Kidney (tissue), 14 donors: ENCODE data around the gene PPP2R3B. TPM values are rescaled to one million over a fixed set of nuclear protein-coding genes. Genes with fewer than 3 reads are reported as not detected.

Experiments used
- DNase-seq, 5 donors: peaks; one replicate each; pipeline ENCODE4 v3.0.0-alpha.2; 2013 to 2020
- FAIRE-seq: peaks from 2 replicates; lab custom pipeline; 2012; peaks lifted over from hg19 to GRCh38; lab: Jason Lieb, UNC
- H3K27ac ChIP-seq, 2 donors: one replicate each; pipeline ENCODE4 v1.7.0; 2013; ENCODE audit warnings: low read depth in 2 of 2, low read length in 2 of 2, inconsistent platforms in 1 of 2
- H3K27me3 ChIP-seq: one replicate; pipeline ENCODE4 v1.7.1; 2013; ENCODE audit warnings: low read length, inconsistent platforms; ENCODE audit not compliant: control insufficient read depth, insufficient read depth
- H3K36me3 ChIP-seq, 3 donors: one replicate each; pipeline versions ENCODE4 v1.7.0 to v1.7.1; 2013; ENCODE audit warnings: low read length in 3 of 3, control low read depth in 1 of 3, inconsistent platforms in 1 of 3; ENCODE audit not compliant: insufficient read depth in 3 of 3, control insufficient read depth in 2 of 3
- H3K4me1 ChIP-seq, 3 donors: one replicate each; pipeline versions ENCODE4 v1.7.0 to v1.7.1; 2013; ENCODE audit warnings: low read length in 3 of 3, inconsistent platforms in 1 of 3, low read depth in 1 of 3; ENCODE audit not compliant: control insufficient read depth in 2 of 3, insufficient read depth in 2 of 3
- H3K4me3 ChIP-seq, 3 donors: one replicate each; pipeline versions ENCODE4 v1.7.0 to v1.8.1; 2013; ENCODE audit warnings: low read length in 3 of 3, control low read depth in 1 of 3, inconsistent platforms in 1 of 3
- H3K9ac ChIP-seq, 3 donors: one replicate each; pipeline versions ENCODE4 v1.7.0 to v1.7.1; 2013; ENCODE audit warnings: low read length in 3 of 3, control low read depth in 1 of 3, inconsistent platforms in 1 of 3
- H3K9me3 ChIP-seq, 3 donors: one replicate each; pipeline versions ENCODE4 v1.7.0 to v1.7.1; 2013; ENCODE audit warnings: low read length in 3 of 3, control low read depth in 1 of 3, inconsistent platforms in 1 of 3; ENCODE audit not compliant: control insufficient read depth in 2 of 3, insufficient read depth in 1 of 3
- CTCF ChIP-seq: IDR thresholded peaks from 3 replicates; pipeline ENCODE4 v1.5.1; 2012; ENCODE audit warnings: mild to moderate bottlenecking, moderate library complexity, borderline replicate concordance; ENCODE audit not compliant: insufficient read depth; ENCODE audit errors: extremely low read depth
- intact Hi-C: fragments of 100-400 bp; cut with DNase I; formaldehyde crosslinking; loops from one replicate; pipeline ENCODE4 v1.11.1; 2022
- polyA plus RNA-seq: library from polyadenylated mRNA; stranded (reverse); fragments of 350-450 nt; fragmentation: Illumina TruSeq; extraction: RNeasy Lipid Tissue Mini Kit (QIAGEN cat#74804); gene quantifications from one replicate; pipeline ENCODE4 v1.2.3, GENCODE V29; 2014; ENCODE audit warnings: low read depth, low replicate concordance; ENCODE audit not compliant: insufficient read depth
- total RNA-seq: library from RNA; stranded (reverse); fragmentation: NEBNext Ultra II Directional; extraction: Animal tissue kit (Norgen Biotek cat#: 25700); gene quantifications from one replicate; pipeline ENCODE4 v1.2.1, GENCODE V29; 2021
- donor health status: control.
- donor health status: control.
- donor health status: control.
- donor health status: control.
- donor health status: control.
- donor health status: DM: yes; HTN: yes; CAD: no.
- donor health status: Normal renal cell carcinoma (clear cell type).

The PPP2R3B gene
- total and polyA plus RNA-seq, 2 donors from 2014 or later, result 14.1 to 14.4 TPM

GRCh38 chrX:361231-362145 is 25.2 kb downstream of the PPP2R3B start:
- no peaks in the 10 kb centered on the region for H3K27me3 ChIP-seq
- FAIRE-seq, result no peak
- no peak overlapping the region for H3K9ac ChIP-seq
- peaks cover 0 to 3% (median 0%) of the 10 kb centered on the region in 3 donors for H3K36me3 ChIP-seq
- no peak overlapping the region for H3K27ac ChIP-seq
- peaks cover 0 to 2% (median 0%) of the 10 kb centered on the region in 3 donors for H3K9me3 ChIP-seq
- no peaks in the 10 kb centered on the region for H3K4me1 ChIP-seq
- peak in 1 of 5 donors; percentile 65 for DNase-seq
- H3K4me3 ChIP-seq, result no peak overlapping the region
- no peak for TF ChIP-seq CTCF
- intact Hi-C loops, result no loop called here

- DNase-seq (peak in 1 of 5 donors; percentile 48), FAIRE-seq (no peak)
- no peaks in the 10 kb centered on the region for H3K27me3 ChIP-seq
- no peak overlapping the region for H3K9ac ChIP-seq
- TF ChIP-seq CTCF, result no peak
- no peaks in the 10 kb centered on the region for H3K4me1 ChIP-seq
- no peak overlapping the region for H3K4me3 ChIP-seq
- H3K27ac ChIP-seq, result no peak overlapping the region
- H3K9me3 ChIP-seq, result peaks cover 0 to 2% (median 0%) of the 10 kb centered on the region in 3 donors
- peaks cover 0 to 3% (median 0%) of the 10 kb centered on the region in 3 donors for H3K36me3 ChIP-seq
- intact Hi-C loops, result no loop called here
Measured at GRCh38 chrX:360496-361150, 26.1 kb downstream of the PPP2R3B start.

GRCh38 chrX:358651-359143 is 28.0 kb downstream of the PPP2R3B start:
- FAIRE-seq (no peak), DNase-seq (peak in 1 of 5 donors; percentile 64)
- Histone ChIP-seq H3K9ac (no peak overlapping the region), H3K9me3 (peaks cover 0 to 2% (median 0%) of the 10 kb centered on the region in 3 donors), H3K27me3 (no peaks in the 10 kb centered on the region), H3K27ac (no peak overlapping the region), H3K36me3 (peaks cover 0 to 3% (median 0%) of the 10 kb centered on the region in 3 donors), H3K4me3 (no peak overlapping the region), H3K4me1 (no peaks in the 10 kb centered on the region)
- TF ChIP-seq CTCF, result no peak
- intact Hi-C loops, result no loop called here
